Ecto neural progenitor cell (in vitro differentiated cells): ENCODE results near the gene ATP2C2.
"Not testable (repeated sequence)": the region's sequence is repeated elsewhere in the genome, so short reads cannot be mapped to it uniquely, and the experiment has no call there.

Experiments used
- DNase-seq: peaks from one replicate; pipeline ENCODE4 v3.0.0-alpha.2; 2018; ENCODE audit warnings: low spot score

Gene ATP2C2

GRCh38 chr16:84341528-84342295, 26.6 kb upstream of the ATP2C2 start:
- no peak for DNase-seq

DNA sequence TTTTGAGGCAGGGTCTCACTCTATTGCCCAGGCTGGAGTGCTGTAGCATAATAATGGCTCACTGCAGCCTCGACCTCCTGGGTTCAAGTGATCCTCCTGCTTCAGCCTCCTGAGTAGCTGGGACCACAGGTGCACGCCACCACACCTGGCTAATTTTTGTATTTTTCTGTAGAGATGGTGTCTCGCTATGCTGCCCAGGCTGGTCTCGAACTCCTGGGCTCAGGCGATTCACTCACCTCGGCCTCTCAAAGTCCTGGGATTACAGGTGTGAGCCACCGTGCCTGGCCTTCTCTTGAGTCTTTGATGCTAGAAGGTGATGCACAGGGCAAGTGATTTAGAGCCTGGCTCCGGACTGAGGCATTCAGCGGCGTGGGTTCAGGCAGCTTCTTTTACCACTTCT, 24.5 kb upstream of the ATP2C2 start:
- DNase-seq = not testable (repeated sequence)

- DNase-seq = no peak
Observed at GRCh38 chr16:84344781-84345180, 23.6 kb upstream of the ATP2C2 start.

- DNase-seq = no peak
Observed at GRCh38 chr16:84347161-84347560, 21.2 kb upstream of the ATP2C2 start.

- no peak for DNase-seq
Observed at GRCh38 chr16:84348386-84348888, 19.9 kb upstream of the ATP2C2 start.

GRCh38 chr16:84349862-84350684, 18.3 kb upstream of the ATP2C2 start:
- DNase-seq = no peak

DNA sequence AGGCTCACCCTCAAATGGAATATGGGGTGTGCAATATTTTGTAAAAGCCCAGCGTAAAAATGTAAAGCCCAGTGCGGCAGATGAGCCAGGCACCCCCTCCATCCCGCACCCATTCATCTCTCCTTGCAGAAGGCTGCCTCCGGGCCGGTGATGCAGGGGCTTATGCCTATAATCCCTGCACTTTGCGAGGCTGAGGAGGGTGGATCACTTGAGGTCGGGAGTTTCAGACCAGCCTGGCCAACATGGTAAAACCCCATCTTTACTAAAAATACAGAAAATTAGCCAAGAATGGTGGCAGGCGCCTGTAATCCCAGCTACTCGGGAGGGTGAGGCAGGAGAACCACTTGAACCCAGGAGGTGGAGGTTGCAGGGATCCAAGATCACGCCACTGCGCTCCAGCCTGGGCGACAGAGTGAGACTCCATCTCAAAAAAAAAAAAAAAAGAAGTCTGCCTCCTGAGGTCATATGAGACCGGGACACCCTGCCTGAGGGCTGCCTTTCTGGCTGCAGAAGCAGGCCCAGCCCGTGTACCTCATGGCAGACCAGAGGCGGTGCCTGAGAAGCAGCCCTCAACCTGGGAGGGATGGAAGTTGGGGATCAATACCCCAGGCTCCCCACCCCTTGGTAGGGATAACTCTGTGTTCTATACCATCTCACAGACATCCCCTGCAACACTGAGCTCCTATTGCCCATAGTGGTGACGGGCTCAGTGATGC, 17.5 kb upstream of the ATP2C2 start:
- DNase-seq = no peak

DNA sequence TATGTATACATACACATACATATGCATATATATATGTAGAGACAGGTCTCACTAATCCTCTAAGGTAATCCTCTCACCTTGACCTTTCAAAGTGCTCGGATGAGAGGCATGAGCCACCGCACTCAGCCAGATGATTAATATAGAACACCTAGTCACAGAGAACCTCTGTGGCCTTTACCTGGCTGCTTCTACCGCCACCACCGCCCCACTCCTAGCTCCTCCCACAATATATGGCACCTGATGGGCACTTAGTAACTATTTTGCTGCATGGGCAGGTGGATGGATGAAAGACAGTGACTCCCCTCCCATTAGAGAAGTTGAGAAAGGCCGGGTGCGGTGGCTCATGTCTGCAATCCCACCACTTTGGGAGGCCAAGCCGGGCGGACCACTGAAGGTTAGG, 16.7 kb upstream of the ATP2C2 start:
- DNase-seq = no peak

GRCh38 chr16:84354306-84354705, 14.0 kb upstream of the ATP2C2 start:
- no peak for DNase-seq

DNA sequence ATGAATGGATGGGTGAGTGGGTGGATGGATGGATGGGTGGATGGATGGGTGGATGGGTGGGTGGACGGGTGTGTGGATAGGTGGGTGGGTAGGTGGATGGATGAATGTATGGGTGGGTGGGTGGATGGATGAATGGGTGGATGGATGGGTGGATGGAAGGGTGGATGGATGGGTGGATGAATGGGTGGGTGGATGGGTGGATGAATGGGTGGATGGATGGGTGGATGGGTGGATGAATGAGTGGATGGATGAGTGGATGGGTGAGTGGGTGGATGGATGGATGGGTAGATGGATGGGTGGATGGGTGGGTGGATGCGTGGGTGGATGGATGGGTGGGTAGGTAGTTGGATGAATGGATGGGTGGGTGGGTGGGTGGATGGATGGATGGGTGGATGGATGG, 13.2 kb upstream of the ATP2C2 start:
- DNase-seq = no peak

DNA sequence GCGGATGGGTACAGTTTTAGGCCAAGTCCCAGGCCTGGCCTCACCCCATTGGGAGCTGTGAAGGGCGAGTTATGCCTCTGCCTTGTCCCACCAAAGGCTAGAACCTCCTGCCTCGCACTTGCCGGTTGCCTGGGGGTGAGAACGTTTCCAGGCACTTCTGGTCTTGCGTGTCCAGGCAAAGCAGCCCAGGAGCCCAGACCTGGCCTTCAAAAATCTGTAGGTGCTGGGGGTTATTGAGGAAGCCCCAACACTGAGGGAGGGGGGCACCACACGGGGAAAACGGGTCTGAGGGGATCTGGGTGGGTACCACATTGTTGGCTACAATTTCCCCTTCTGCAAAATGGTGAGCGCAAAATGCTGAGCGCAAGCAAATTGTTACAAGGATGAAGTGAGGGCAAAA, 12.2 kb upstream of the ATP2C2 start:
- DNase-seq = no peak

- peak; percentile 64 for DNase-seq
Observed at GRCh38 chr16:84356591-84357116, 11.7 kb upstream of the ATP2C2 start.

DNA sequence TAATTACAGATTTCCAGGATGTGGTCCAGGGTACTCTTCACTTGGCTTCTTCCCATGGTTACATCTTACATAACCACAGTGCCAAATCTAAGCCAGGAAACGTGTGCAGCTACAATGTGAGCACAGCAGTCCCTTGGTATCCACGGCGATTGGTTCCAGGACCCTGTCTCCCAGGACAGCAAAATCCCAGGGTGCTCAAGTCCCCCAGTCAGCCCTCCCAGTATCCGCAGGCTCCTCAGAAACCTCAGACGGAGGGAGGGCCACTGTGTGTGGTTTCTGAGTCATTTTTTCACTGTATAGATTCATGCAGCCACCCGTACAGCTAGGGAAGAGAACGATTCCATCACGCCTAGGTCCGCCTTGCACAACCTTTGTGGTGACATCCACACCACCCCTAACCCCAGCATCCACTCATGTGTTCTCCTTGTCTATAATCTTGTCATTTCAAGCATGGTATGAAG, 11.1 kb upstream of the ATP2C2 start:
- DNase-seq = no peak

DNA sequence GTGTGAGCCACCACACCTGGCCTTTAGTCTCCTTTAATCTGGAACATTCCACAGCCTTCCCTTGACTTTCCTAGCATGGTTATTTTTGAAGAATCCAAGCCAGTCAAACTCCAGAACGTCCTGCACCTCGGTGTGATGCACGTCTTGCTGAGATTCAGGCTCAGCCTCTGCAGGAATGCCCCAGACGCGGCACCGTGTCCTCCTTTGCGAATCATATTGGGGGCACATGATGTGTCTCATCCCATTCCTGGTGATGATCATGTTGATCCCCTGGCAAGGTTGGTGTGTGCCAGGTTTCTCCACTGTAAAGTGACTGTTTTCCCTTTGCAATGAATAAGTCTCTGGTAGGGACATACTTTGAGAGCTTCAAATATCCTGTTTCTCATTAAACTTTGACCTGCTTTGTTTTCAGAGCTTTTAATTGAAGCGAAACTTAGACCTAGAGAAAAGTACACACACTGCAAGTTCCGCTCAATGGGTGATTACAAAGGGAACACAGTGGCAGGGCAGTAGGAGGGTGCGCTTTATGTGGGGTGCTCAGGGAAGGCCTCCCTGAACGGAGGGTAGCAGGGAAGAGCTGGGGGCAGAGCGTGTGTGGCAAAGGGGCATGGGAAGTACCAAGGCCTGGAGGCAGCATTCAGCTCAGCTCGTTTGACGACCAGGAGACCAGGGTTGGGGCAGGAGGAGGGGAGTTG, 9.6 kb upstream of the ATP2C2 start:
- DNase-seq = no peak

DNA sequence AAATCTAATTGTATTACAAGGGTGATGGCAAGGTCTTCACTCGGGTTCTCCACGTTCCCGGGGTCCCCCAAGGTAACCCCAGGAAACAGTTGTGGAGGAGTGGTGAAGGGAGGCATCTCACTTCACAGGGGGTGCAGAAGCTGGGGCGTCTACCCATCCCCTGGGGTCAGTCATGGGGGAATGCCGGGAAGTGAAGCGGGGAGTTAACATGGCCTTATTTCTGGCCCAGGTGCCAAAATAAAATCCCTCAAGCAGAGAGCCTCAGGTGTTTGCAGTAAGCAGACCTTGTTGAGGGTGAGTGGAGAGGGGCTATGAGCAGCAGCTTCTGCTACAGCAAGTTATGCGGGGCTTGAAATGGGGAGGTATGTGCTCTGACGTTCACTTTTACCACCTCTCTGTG, 9.0 kb upstream of the ATP2C2 start:
- no peak for DNase-seq

DNA sequence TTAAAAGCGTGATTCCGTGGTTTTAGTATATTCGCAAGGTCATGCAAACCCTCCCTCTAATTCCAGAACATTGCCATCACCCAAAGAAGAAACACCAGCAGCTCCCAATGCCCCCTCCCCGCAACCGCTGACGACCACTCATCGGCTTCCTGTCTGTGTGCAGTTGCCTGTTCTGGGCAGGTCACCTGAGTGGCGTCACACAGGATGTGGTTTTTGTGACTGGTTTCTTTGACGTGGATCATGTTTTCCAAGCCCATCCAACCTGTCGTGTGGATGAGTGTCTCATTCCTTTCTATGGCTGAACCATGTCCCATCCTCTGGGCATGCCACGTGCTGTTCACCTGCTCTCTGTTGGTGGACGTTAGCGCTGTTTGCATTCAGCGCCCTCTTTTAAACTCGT, 8.2 kb upstream of the ATP2C2 start:
- no peak for DNase-seq

DNA sequence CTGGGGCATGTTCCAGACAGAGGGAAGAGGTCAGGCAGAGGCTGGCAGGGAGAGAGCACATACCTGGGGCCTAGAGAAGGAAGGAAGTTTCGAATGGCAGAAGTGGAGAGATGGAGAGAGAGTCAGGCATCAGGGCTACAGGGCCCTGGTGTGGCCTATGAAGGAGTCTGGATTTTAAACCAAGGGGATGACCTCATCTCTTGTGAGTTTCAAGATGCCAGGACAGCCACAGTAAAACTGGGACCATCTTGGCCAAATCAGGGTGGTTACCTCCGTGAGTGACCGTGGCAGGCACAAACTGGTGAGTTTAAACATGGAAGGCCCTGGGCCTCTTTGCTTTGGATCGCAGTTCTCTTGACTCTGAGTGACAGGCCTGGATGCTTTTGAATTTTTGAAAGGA, 7.6 kb upstream of the ATP2C2 start:
- DNase-seq = no peak

DNA sequence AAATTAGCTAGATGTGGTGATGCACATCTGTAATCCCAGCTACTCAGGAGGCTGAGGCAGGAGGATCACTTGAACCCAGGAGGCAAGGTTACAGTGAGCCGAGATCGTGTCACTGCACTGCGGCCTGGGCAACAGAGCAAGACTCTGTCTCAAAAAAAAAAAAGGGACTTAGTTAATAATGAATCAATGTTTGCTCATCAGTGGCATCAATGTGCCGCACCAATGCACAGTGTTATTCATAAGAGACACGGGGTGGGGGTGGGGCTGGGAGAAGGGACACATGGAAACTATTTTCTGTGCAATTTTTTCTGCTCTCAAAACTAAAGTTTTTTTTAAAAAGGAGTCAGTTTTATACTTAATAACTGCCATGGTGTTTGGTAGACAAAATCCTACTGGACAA, 6.8 kb upstream of the ATP2C2 start:
- DNase-seq = no peak

GRCh38 chr16:84362471-84362941, 5.8 kb upstream of the ATP2C2 start:
- no peak for DNase-seq

DNA sequence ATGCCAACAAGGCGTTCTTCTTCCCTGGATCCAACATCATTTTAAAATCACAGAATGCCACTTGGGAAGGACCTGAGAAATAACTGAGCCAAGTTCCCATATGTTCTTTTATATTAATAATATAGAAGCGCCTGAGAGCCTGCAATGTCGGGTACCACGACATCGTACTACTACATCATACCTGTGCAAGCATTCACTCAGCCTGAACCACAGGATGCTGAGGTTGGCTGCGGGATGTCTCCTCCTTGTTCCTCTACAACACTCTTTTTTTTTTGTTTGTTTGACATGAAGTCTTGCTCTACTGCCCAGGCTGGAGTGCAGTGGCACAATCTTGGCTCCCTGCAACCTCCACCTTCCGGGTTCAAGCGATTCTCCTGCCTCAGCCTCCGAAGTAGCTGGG, 2.1 kb upstream of the ATP2C2 start:
- no peak for DNase-seq

DNA sequence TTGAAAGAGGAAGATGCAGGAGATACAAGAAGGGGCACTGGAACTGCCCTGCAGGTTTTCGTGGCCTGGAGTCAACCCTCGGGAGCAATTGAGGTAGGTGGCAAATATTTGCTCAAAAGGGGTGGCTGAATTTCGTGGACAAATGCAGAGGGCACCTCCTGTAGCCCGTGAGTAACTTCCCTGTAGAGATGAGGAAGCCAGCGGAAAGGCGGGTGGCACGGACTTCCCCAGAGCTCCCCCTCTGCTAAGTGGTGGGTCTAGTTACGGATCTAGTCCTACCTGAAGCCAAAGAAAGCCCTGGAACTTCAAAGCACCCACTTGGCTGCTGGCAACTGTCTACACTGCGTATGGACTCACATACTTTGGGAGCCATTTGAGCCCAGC, 1.0 kb upstream of the ATP2C2 start:
- DNase-seq = no peak
